Parathyroid adenoma (tissue), 2 donors: Measurements from ENCODE around the gene PPIB.

Source experiments
- H2AFZ ChIP-seq: fragments of 300-600 bp; sonication (generic); one replicate; pipeline ENCODE4 v1.7.0; 2017; ENCODE audit warnings: antibody characterized with exemption, mild to moderate bottlenecking
- H3K27ac ChIP-seq: fragments of 300-600 bp; sonication (generic); one replicate; pipeline ENCODE4 v1.7.0; 2017
- H3K27me3 ChIP-seq: fragments of 300-600 bp; sonication (generic); one replicate; pipeline ENCODE4 v1.7.0; 2017; ENCODE audit warnings: low read length; ENCODE audit not compliant: control insufficient read depth, insufficient read depth
- H3K36me3 ChIP-seq: fragments of 300-600 bp; sonication (generic); one replicate; pipeline ENCODE4 v1.7.0; 2017; ENCODE audit warnings: low read length; ENCODE audit not compliant: control insufficient read depth, insufficient read depth
- H3K4me1 ChIP-seq: fragments of 300-600 bp; sonication (generic); one replicate; pipeline ENCODE4 v1.7.0; 2017; ENCODE audit warnings: control low read depth
- H3K4me2 ChIP-seq: fragments of 300-600 bp; sonication (generic); one replicate; pipeline ENCODE4 v1.7.0; 2017; ENCODE audit warnings: low read length
- H3K4me3 ChIP-seq: fragments of 300-600 bp; sonication (generic); one replicate; pipeline ENCODE4 v1.7.0; 2017; ENCODE audit warnings: low read depth, low read length
- H3K79me2 ChIP-seq: fragments of 300-600 bp; sonication (generic); one replicate; pipeline ENCODE4 v1.7.0; 2017; ENCODE audit warnings: control low read depth
- H3K9ac ChIP-seq: fragments of 300-600 bp; sonication (generic); one replicate; pipeline ENCODE4 v1.7.0; 2017; ENCODE audit warnings: mild to moderate bottlenecking
- H3K9me3 ChIP-seq: fragments of 300-600 bp; sonication (generic); one replicate; pipeline ENCODE4 v1.7.0; 2017; ENCODE audit warnings: low read length; ENCODE audit not compliant: control insufficient read depth
- CTCF ChIP-seq: fragments of 300-600 bp; sonication (generic); IDR thresholded peaks from one replicate; pipeline ENCODE4 v1.7.0; 2017; ENCODE audit warnings: antibody characterized with exemption, mild to moderate bottlenecking
- donor health status: primary hyperparathyroidism.

PPIB gene

GRCh38 chr15:64144192-64144564 is 18.6 kb downstream of the PPIB start:
- no peaks in the 10 kb centered on the region for H3K79me2 ChIP-seq
- no peak overlapping the region for H3K27ac ChIP-seq
- no peaks in the 10 kb centered on the region for H3K27me3 ChIP-seq
- H3K4me1 ChIP-seq, result no peaks in the 10 kb centered on the region
- no peak for TF ChIP-seq CTCF
- H3K9ac ChIP-seq, result no peak overlapping the region
- H3K36me3 ChIP-seq, result no peaks in the 10 kb centered on the region
- no peak overlapping the region for H3K4me2 ChIP-seq
- no peak overlapping the region for H2AFZ ChIP-seq
- no peak overlapping the region for H3K4me3 ChIP-seq
- H3K9me3 ChIP-seq, result no peaks in the 10 kb centered on the region

- Histone ChIP-seq H3K36me3 (no peaks in the 10 kb centered on the region), H3K79me2 (no peaks in the 10 kb centered on the region), H3K9ac (no peak overlapping the region), H3K27me3 (no peaks in the 10 kb centered on the region), H3K27ac (no peak overlapping the region), H3K4me2 (no peak overlapping the region), H2AFZ (no peak overlapping the region), H3K4me3 (no peak overlapping the region), H3K9me3 (no peaks in the 10 kb centered on the region), H3K4me1 (no peaks in the 10 kb centered on the region)
- no peak for TF ChIP-seq CTCF
Observed at GRCh38 chr15:64143276-64143675, 19.5 kb downstream of the PPIB start.

GRCh38 chr15:64141798-64142512 is 20.9 kb downstream of the PPIB start:
- Histone ChIP-seq H3K27ac (no peak overlapping the region), H2AFZ (no peak overlapping the region), H3K4me1 (no peaks in the 10 kb centered on the region), H3K79me2 (no peaks in the 10 kb centered on the region), H3K36me3 (no peaks in the 10 kb centered on the region), H3K4me2 (no peak overlapping the region), H3K9ac (no peak overlapping the region), H3K4me3 (no peak overlapping the region), H3K9me3 (no peaks in the 10 kb centered on the region), H3K27me3 (no peaks in the 10 kb centered on the region)
- no peak for TF ChIP-seq CTCF

- Histone ChIP-seq H3K4me2 (no peak overlapping the region), H3K27ac (no peak overlapping the region), H3K4me1 (no peaks in the 10 kb centered on the region), H3K36me3 (no peaks in the 10 kb centered on the region), H3K4me3 (no peak overlapping the region), H3K79me2 (no peaks in the 10 kb centered on the region), H2AFZ (no peak overlapping the region), H3K27me3 (no peaks in the 10 kb centered on the region), H3K9me3 (no peaks in the 10 kb centered on the region), H3K9ac (no peak overlapping the region)
- TF ChIP-seq CTCF, result no peak
Observed at GRCh38 chr15:64138331-64138941, 24.4 kb downstream of the PPIB start.
